GM12873 (cell line): Measurements from ENCODE around the gene C5orf22.

Source experiments
- CTCF ChIP-seq: IDR thresholded peaks from 2 replicates; pipeline ENCODE4 v1.5.1; 2012; ENCODE audit warnings: low read depth, mild to moderate bottlenecking, moderate library complexity, low read length, control low read depth; ENCODE audit not compliant: insufficient read depth; ENCODE audit errors: missing control alignments

Gene C5orf22

GRCh38 chr5:31604644-31605043 is 72.5 kb downstream of the C5orf22 start:
- no peak for TF ChIP-seq CTCF
